Activated CD8-positive, alpha-beta memory T cell treated with anti-CD3 and anti-CD28 coated beads, Interleukin-2, amount 50 U/mL, for 1 hour (primary cell): ENCODE results near the gene TMEM184A.

Source experiments
- DNase-seq: peaks from one replicate; pipeline ENCODE4 v3.0.0-alpha.2; 2020; ENCODE audit errors: extremely low read depth

TMEM184A gene

GRCh38 chr7:1539181-1539881, 16.7 kb downstream of the TMEM184A start:
- DNase-seq = no peak

- no peak for DNase-seq
These were observed 17.3 kb downstream of the TMEM184A start for GRCh38 chr7:1538544-1539180.

- no peak for DNase-seq
These were observed 18.2 kb downstream of the TMEM184A start for GRCh38 chr7:1537535-1538412.

- DNase-seq = no peak
These were observed 19.1 kb downstream of the TMEM184A start for GRCh38 chr7:1536743-1537534.

GRCh38 chr7:1536455-1536742, 19.6 kb downstream of the TMEM184A start:
- DNase-seq = no peak

GRCh38 chr7:1535701-1536454, 20.1 kb downstream of the TMEM184A start:
- DNase-seq = no peak

- no peak for DNase-seq
These were observed 20.9 kb downstream of the TMEM184A start for GRCh38 chr7:1535100-1535458.

- DNase-seq = no peak
These were observed 21.5 kb downstream of the TMEM184A start for GRCh38 chr7:1534330-1535099.

GRCh38 chr7:1533547-1534329, 22.3 kb downstream of the TMEM184A start:
- no peak for DNase-seq

- DNase-seq = no peak
These were observed 22.8 kb downstream of the TMEM184A start for GRCh38 chr7:1533255-1533546.

- DNase-seq = peak; percentile 52
These were observed 23.4 kb downstream of the TMEM184A start for GRCh38 chr7:1532456-1533254.

- no peak for DNase-seq
These were observed 24.0 kb downstream of the TMEM184A start for GRCh38 chr7:1531979-1532455.

- no peak for DNase-seq
These were observed 24.6 kb downstream of the TMEM184A start for GRCh38 chr7:1531263-1531978.

GRCh38 chr7:1530946-1531262, 25.1 kb downstream of the TMEM184A start:
- DNase-seq = no peak

GRCh38 chr7:1529383-1530116, 26.5 kb downstream of the TMEM184A start:
- DNase-seq = no peak

GRCh38 chr7:1526271-1526754, 29.7 kb downstream of the TMEM184A start:
- no peak for DNase-seq

GRCh38 chr7:1525409-1525808, 30.6 kb downstream of the TMEM184A start:
- no peak for DNase-seq

GRCh38 chr7:1523844-1524243, 32.2 kb downstream of the TMEM184A start:
- no peak for DNase-seq
